MCF 10A (cell line): ENCODE data around the gene MMD2. TPM values are rescaled to one million over a fixed set of nuclear protein-coding genes. Genes with fewer than 3 reads are reported as not detected.
"Not testable (repeated sequence)": the region's sequence is repeated elsewhere in the genome, so short reads cannot be mapped to it uniquely, and the experiment has no call there.

ENCODE experiments used
- BruUV-seq: library from RNA; stranded (reverse); fragments of 400-500 nt; replicated peaks from 2 replicates; lab custom pipeline; 2021; lab: Mats Ljungman, UMichigan
- CTCF ChIA-PET: fragments of 300-600 bp; sonication (Branson Sonifier 250); formaldehyde crosslinking; extraction: SDS; loops from one replicate; lab custom pipeline; 2021; ENCODE audit warnings: antibody characterized with exemption, inconsistent platforms; lab: Yijun Ruan, JAX
- POLR2A ChIA-PET: fragments of 300-600, 350-650 bp; sonication (Branson Sonifier 250); formaldehyde crosslinking; extraction: SDS; loops from one replicate; lab custom pipeline; 2020; ENCODE audit warnings: antibody characterized with exemption, inconsistent platforms; lab: Yijun Ruan, JAX
- DNase-seq: peaks from one replicate; pipeline ENCODE4 v3.0.0-alpha.2; 2018; ENCODE audit not compliant: unreplicated experiment
- H3K27ac Mint-ChIP-seq: one replicate; pipeline ENCODE4 v1.8.0; 2022; ENCODE audit warnings: mild to moderate bottlenecking, low read depth, mixed read lengths; ENCODE audit not compliant: unreplicated experiment
- H3K27me3 Mint-ChIP-seq: one replicate; pipeline ENCODE4 v1.8.0; 2022; ENCODE audit warnings: mixed read lengths; ENCODE audit not compliant: insufficient read depth, unreplicated experiment
- H3K36me3 Mint-ChIP-seq: one replicate; pipeline ENCODE4 v1.8.0; 2022; ENCODE audit warnings: mild to moderate bottlenecking, moderate library complexity, mixed read lengths; ENCODE audit not compliant: insufficient read depth, unreplicated experiment
- H3K4me1 Mint-ChIP-seq: one replicate; pipeline ENCODE4 v1.8.0; 2022; ENCODE audit warnings: mixed read lengths; ENCODE audit not compliant: insufficient read depth, unreplicated experiment
- H3K4me3 Mint-ChIP-seq: one replicate; pipeline ENCODE4 v1.8.0; 2022; ENCODE audit warnings: mild to moderate bottlenecking, moderate library complexity, mixed read lengths; ENCODE audit not compliant: unreplicated experiment
- H3K9me3 Mint-ChIP-seq: one replicate; pipeline ENCODE4 v1.8.0; 2022; ENCODE audit warnings: mixed read lengths; ENCODE audit not compliant: unreplicated experiment
- CTCF ChIP-seq: fragments of 200-600 bp; IDR thresholded peaks from one replicate; pipeline ENCODE4 v1.8.0; 2022; ENCODE audit warnings: antibody characterized with exemption, mild to moderate bottlenecking; ENCODE audit not compliant: unreplicated experiment
- intact Hi-C: fragments of 100-400 bp; cut with micrococcal nuclease; formaldehyde crosslinking; loops from 2 replicates; pipeline ENCODE4 v1.14.1; 2022
- total RNA-seq: library from RNA; stranded (reverse); gene quantifications from 2 replicates; pipeline ENCODE4 v1.2.3, GENCODE V29; 2022

MMD2 gene
- total RNA-seq, 1 experiment from 2014 or later: not detected

- Mint-ChIP-seq H3K4me1 (no peaks in the 10 kb centered on the region), H3K36me3 (peaks cover 41% of the 10 kb centered on the region), H3K9me3 (no peaks in the 10 kb centered on the region), H3K4me3 (no peak overlapping the region), H3K27me3 (no peaks in the 10 kb centered on the region), H3K27ac (no peak overlapping the region)
- intact Hi-C loops: no loop called here
- TF ChIP-seq CTCF: no peak
- no peak for DNase-seq
- BruUV-seq: no TSS peak
- ChIA-PET CTCF (interaction anchor here (0.6 to 0.9 kb wide), 2 partner anchors 21 to 101 kb away, joined by 3 read pairs; no protein-coding TSS in a partner anchor), POLR2A (no interaction called here)
Measured at GRCh38 chr7:4995429-4995969, 36.5 kb upstream of the MMD2 start.

- ChIA-PET CTCF (interaction anchor here (1.4 kb wide), 1 partner anchor 20 kb away, joined by 3 read pairs; no protein-coding TSS in a partner anchor), POLR2A (no interaction called here)
- intact Hi-C loops: no loop called here
- H3K27me3 Mint-ChIP-seq: no peaks in the 10 kb centered on the region
- no peak overlapping the region for H3K4me3 Mint-ChIP-seq
- no TSS peak for BruUV-seq
- no peaks in the 10 kb centered on the region for H3K4me1 Mint-ChIP-seq
- peaks cover 50% of the 10 kb centered on the region for H3K36me3 Mint-ChIP-seq
- TF ChIP-seq CTCF: no peak
- no peak for DNase-seq
- no peaks in the 10 kb centered on the region for H3K9me3 Mint-ChIP-seq
- no peak overlapping the region for H3K27ac Mint-ChIP-seq
Measured at GRCh38 chr7:4993471-4993870, 34.5 kb upstream of the MMD2 start.

GRCh38 chr7:4982741-4983140 lies 23.8 kb upstream of the MMD2 start:
- intact Hi-C loops, H3K4me3 Mint-ChIP-seq, H3K4me1 Mint-ChIP-seq, BruUV-seq, H3K9me3 Mint-ChIP-seq, H3K27ac Mint-ChIP-seq, H3K27me3 Mint-ChIP-seq, DNase-seq: not testable (repeated sequence)
- CTCF ChIA-PET: interaction anchor here (1.2 kb wide), 1 partner anchor 9 kb away, joined by 7 read pairs; no protein-coding TSS in a partner anchor
- H3K36me3 Mint-ChIP-seq: peaks cover 68% of the 10 kb centered on the region
- POLR2A ChIA-PET: interaction anchor here (0.7 kb wide), 1 partner anchor 22 kb away, joined by 4 read pairs; no protein-coding TSS in a partner anchor

GRCh38 chr7:4981295-4981890 lies 22.4 kb upstream of the MMD2 start:
- H3K4me3 Mint-ChIP-seq, BruUV-seq, CTCF ChIA-PET, H3K27me3 Mint-ChIP-seq, H3K4me1 Mint-ChIP-seq, POLR2A ChIA-PET, DNase-seq, H3K9me3 Mint-ChIP-seq, intact Hi-C loops, H3K27ac Mint-ChIP-seq: not testable (repeated sequence)
- peaks cover 68% of the 10 kb centered on the region for H3K36me3 Mint-ChIP-seq

GRCh38 chr7:4975626-4976025 lies 16.6 kb upstream of the MMD2 start:
- DNase-seq, H3K27me3 Mint-ChIP-seq, BruUV-seq, H3K4me1 Mint-ChIP-seq, POLR2A ChIA-PET, CTCF ChIA-PET, H3K27ac Mint-ChIP-seq, H3K9me3 Mint-ChIP-seq, intact Hi-C loops: not testable (repeated sequence)
- H3K4me3 Mint-ChIP-seq: peak overlapping the region; percentile 50
- H3K36me3 Mint-ChIP-seq: peaks cover 36% of the 10 kb centered on the region
